BE2C (cell line): ENCODE measurements around the gene CYTH3.

Experiments
- DNase-seq: peaks from one replicate; pipeline ENCODE4 v3.0.0-alpha.2; 2020
- H3K27me3 ChIP-seq: fragments of 250-450 bp; sonication (Bioruptor Pico); 2 replicates; pipeline ENCODE4 v1.5.1; 2020; ENCODE audit warnings: mild to moderate bottlenecking
- H3K36me3 ChIP-seq: fragments of 250-450 bp; sonication (Bioruptor Pico); 2 replicates; pipeline ENCODE4 v1.5.1; 2020; ENCODE audit warnings: mild to moderate bottlenecking
- H3K4me1 ChIP-seq: fragments of 250-450 bp; sonication (Bioruptor Pico); 2 replicates; pipeline ENCODE4 v1.5.1; 2020
- H3K4me3 ChIP-seq: 2 replicates; pipeline ENCODE4 v1.5.1; 2011; ENCODE audit warnings: low read depth, low read length
- H3K9me3 ChIP-seq: fragments of 250-450 bp; sonication (Bioruptor Pico); 2 replicates; pipeline ENCODE4 v1.5.1; 2020
- TF ChIP-seq, protein P1 (sequence below): IDR thresholded peaks from 2 replicates; pipeline ENCODE4 v1.5.1; 2012; ENCODE audit warnings: mild to moderate bottlenecking, low read depth, low read length

CYTH3 gene

DNA sequence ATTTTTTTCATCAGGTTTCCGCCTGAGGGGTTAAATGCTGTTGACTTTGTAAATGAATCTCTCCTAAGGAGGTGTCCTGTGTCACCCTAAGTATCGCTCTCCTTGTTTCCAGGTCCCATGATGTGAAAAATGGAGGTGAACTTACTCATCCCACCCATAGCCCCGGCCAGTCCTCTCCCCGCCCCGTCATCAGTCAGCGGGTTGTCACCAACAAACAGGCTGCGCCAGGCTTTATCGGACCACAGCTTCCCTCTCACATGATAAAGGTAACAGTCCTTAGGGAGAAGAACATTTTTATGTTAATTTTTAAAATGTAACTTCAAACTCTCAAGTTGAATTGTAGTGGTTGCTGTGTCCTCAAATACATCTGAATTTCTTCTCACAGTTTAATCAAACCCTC, 124.8 kb downstream of the CYTH3 start:
- Histone ChIP-seq H3K4me3 (no peak overlapping the region), H3K36me3 (peaks cover 75% of the 10 kb centered on the region), H3K9me3 (no peaks in the 10 kb centered on the region), H3K27me3 (no peaks in the 10 kb centered on the region), H3K4me1 (no peaks in the 10 kb centered on the region)
- DNase-seq: no peak
- TF ChIP-seq, protein P1, sequence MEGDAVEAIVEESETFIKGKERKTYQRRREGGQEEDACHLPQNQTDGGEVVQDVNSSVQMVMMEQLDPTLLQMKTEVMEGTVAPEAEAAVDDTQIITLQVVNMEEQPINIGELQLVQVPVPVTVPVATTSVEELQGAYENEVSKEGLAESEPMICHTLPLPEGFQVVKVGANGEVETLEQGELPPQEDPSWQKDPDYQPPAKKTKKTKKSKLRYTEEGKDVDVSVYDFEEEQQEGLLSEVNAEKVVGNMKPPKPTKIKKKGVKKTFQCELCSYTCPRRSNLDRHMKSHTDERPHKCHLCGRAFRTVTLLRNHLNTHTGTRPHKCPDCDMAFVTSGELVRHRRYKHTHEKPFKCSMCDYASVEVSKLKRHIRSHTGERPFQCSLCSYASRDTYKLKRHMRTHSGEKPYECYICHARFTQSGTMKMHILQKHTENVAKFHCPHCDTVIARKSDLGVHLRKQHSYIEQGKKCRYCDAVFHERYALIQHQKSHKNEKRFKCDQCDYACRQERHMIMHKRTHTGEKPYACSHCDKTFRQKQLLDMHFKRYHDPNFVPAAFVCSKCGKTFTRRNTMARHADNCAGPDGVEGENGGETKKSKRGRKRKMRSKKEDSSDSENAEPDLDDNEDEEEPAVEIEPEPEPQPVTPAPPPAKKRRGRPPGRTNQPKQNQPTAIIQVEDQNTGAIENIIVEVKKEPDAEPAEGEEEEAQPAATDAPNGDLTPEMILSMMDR: no peak

DNA sequence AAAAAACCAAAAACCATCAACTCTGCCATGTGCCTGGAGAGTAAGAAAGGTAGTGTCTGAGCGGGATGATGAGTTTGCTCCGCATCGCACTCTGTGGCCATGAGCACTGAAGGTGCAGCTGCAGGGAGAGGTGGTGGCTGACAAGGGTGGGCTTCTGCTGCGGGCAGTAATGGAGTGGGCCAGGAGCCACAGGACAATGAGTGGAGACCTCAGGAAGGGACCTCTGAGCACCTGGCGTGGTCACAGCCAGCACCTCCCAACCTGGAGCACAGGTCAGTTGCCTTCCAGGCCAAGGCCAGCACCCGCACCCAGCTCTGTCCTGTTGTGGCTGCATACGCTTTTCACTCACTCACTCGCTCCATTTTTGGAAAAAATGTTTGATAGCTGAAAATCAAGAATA, 125.8 kb downstream of the CYTH3 start:
- no peaks in the 10 kb centered on the region for H3K27me3 ChIP-seq
- peaks cover 67% of the 10 kb centered on the region for H3K36me3 ChIP-seq
- no peaks in the 10 kb centered on the region for H3K4me1 ChIP-seq
- H3K9me3 ChIP-seq: no peaks in the 10 kb centered on the region
- TF ChIP-seq, protein P1: no peak
- no peak overlapping the region for H3K4me3 ChIP-seq
- no peak for DNase-seq

DNA sequence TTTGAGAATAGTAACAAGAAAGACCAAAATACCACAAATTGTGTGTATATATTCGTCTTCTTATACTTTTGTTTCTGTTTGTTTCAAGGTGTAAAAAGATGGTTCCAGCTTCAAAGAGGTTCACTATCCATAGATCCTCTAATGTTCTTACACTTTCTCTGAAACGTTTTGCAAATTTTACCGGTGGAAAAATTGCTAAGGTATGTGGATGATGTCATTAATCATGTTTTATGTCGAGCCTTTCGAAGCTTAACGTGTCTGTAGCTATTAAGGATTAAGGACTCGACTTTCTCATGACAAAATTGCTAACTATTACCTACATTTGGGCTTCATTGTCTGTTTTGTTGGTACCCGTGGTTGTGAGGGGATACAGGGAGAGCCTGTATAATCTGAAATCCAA, 128.4 kb downstream of the CYTH3 start:
- H3K4me3 ChIP-seq: no peak overlapping the region
- no peaks in the 10 kb centered on the region for H3K4me1 ChIP-seq
- H3K27me3 ChIP-seq: no peaks in the 10 kb centered on the region
- TF ChIP-seq, protein P1: no peak
- H3K9me3 ChIP-seq: no peaks in the 10 kb centered on the region
- DNase-seq: no peak
- peaks cover 57% of the 10 kb centered on the region for H3K36me3 ChIP-seq

DNA sequence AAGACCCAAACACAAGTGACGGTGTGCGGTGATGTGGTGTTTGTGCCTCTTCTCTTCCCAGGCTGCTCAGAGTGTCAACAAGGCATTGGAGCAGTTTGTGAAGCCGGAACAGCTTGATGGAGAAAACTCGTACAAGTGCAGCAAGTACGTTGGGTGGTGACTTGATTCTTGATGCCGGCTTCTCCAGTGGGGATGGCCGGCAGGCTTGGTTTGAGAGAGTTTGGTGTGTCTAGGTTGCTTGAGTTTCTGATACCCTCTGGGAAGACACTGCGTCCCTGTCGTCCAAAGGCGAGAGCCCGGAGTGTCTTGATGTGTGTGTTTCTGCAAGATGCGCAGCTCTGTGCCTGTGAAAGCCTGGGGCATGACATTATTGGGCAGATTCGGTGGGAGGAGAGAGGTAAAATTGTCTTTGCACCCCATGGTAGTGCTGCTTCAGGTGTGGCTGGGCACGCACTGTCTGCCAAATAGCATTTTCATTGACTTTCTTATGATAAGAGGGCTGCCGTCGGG, 129.5 kb downstream of the CYTH3 start:
- TF ChIP-seq, protein P1: no peak
- Histone ChIP-seq H3K9me3 (no peaks in the 10 kb centered on the region), H3K27me3 (no peaks in the 10 kb centered on the region), H3K36me3 (peaks cover 53% of the 10 kb centered on the region), H3K4me1 (no peaks in the 10 kb centered on the region), H3K4me3 (no peak overlapping the region)
- DNase-seq: no peak

DNA sequence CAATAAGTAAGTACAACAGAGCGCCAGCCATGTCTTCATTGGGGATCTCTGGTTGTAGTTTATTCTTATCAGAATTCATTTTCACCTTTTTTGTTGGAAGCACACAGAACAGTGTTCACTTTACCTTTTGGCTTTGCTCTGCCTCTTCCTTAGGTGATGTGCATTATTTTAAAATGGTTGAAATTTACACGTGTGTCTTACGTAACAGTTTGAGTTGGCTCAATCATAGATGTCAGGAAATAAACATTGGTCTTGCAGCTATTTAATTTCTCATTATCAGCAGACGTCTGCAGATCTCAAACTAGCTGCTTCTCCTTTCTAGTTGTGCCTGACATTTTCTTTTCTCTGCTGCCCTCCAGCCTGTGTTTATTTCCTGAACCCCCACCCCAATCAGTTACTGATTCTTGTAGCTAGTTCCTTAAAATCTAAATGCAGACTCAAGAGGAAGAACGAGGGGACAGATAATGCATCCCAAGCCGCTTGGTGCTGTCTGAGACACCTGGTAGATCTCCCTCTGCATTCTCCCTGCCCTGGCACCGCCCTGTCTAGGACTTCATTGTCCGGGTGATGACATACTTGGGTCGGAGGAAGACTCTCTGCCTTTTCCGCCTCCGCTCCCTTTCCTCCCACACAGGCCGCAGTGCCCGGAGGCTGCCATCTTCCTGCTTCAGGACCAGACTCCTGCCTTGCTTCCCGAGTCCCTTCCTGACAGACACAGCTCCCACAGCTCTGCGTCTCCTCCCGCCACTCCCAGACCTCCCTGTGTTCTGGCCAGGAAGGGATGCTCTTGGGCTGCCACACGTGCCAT, 133.0 kb downstream of the CYTH3 start:
- Histone ChIP-seq H3K4me1 (no peaks in the 10 kb centered on the region), H3K27me3 (no peaks in the 10 kb centered on the region), H3K36me3 (peaks cover 27% of the 10 kb centered on the region), H3K4me3 (no peak overlapping the region), H3K9me3 (no peaks in the 10 kb centered on the region)
- DNase-seq: peak; percentile 48
- TF ChIP-seq, protein P1: no peak

DNA sequence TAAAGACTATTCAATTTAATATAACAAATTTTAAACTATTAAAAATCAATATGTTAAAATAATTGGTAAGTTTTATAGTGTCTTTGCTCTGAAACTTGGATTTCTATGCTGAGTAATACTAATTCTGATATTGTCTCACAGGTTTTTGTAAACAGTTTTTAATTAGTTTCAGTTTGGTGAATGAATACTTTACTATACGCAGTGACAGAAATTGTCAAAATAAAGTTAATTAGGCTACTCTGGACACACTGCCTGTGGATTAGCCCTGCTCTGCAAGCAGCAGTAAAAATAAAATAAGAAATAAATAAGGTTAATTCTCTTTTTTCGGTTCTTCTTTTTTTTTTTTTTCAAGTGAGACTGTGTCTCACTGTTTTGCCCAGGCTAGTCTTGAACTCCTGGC, 135.9 kb downstream of the CYTH3 start:
- Histone ChIP-seq H3K27me3 (no peaks in the 10 kb centered on the region), H3K9me3 (no peaks in the 10 kb centered on the region), H3K4me1 (no peaks in the 10 kb centered on the region), H3K4me3 (no peak overlapping the region), H3K36me3 (peaks cover 27% of the 10 kb centered on the region)
- TF ChIP-seq, protein P1: no peak
- DNase-seq: no peak
